Fibroblast of the aortic adventitia (primary cell): ENCODE results near the gene FRMD4A. TPM values are rescaled to one million over a fixed set of nuclear protein-coding genes. Genes with fewer than 3 reads are reported as not detected.
A peak's percentile ranks its signal among the peaks of the same experiment; 100 is the strongest.

Experiments used
- DNase-seq: peaks from one replicate; pipeline ENCODE4 v3.0.0-alpha.2; 2010; ENCODE audit warnings: low read depth
- H3K4me3 ChIP-seq: 2 replicates; pipeline ENCODE4 v1.5.1; 2011; ENCODE audit warnings: low read depth, mild to moderate bottlenecking, control low read depth, low read length, moderate library complexity
- total RNA-seq: library from RNA; depleted of rRNA; stranded (reverse); fragments of >200 nt; gene quantifications from 2 replicates; pipeline ENCODE4 v1.2.3, GENCODE V29; 2012; ENCODE audit warnings: low replicate concordance
- TF ChIP-seq, protein P1 (sequence below): IDR thresholded peaks from 2 replicates; pipeline ENCODE4 v1.5.1; 2011; ENCODE audit warnings: mild to moderate bottlenecking, low read length, control low read depth, inconsistent platforms; ENCODE audit not compliant: insufficient read depth

FRMD4A gene
- total RNA-seq, 1 donor: 42.4 TPM

GRCh38 chr10:13728898-13729535, 601.7 kb downstream of the FRMD4A start:
- no peak overlapping the region for H3K4me3 ChIP-seq
- no peak for DNase-seq
- TF ChIP-seq, protein P1, sequence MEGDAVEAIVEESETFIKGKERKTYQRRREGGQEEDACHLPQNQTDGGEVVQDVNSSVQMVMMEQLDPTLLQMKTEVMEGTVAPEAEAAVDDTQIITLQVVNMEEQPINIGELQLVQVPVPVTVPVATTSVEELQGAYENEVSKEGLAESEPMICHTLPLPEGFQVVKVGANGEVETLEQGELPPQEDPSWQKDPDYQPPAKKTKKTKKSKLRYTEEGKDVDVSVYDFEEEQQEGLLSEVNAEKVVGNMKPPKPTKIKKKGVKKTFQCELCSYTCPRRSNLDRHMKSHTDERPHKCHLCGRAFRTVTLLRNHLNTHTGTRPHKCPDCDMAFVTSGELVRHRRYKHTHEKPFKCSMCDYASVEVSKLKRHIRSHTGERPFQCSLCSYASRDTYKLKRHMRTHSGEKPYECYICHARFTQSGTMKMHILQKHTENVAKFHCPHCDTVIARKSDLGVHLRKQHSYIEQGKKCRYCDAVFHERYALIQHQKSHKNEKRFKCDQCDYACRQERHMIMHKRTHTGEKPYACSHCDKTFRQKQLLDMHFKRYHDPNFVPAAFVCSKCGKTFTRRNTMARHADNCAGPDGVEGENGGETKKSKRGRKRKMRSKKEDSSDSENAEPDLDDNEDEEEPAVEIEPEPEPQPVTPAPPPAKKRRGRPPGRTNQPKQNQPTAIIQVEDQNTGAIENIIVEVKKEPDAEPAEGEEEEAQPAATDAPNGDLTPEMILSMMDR: no peak

DNA sequence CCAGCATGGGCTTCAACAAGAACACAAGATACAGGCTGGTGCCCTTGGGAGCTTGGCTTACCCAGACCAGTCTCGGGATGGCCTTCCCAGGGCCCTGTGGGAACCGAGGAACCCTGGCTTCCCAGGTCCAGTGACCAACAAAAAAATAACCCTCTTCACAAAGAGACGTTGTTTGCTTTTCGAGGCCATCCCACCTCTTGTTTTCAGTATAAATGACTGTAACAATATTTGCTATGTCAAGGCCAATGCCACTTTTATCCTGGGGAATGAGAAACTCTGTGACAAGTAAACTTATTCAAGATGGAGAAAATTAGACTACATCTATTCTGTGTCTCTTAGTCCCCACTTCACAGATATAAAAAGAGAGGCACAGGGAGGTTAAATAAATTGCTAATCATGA, 605.1 kb downstream of the FRMD4A start:
- TF ChIP-seq, protein P1: no peak
- H3K4me3 ChIP-seq: no peak overlapping the region
- no peak for DNase-seq

- peak; percentile 79 for DNase-seq
- TF ChIP-seq, protein P1: no peak
- H3K4me3 ChIP-seq: no peak overlapping the region
Observed at GRCh38 chr10:13724484-13724883, 606.2 kb downstream of the FRMD4A start.

- no peak overlapping the region for H3K4me3 ChIP-seq
- peak; percentile 45 for DNase-seq
- TF ChIP-seq, protein P1: no peak
Observed at GRCh38 chr10:13722747-13723653, 607.7 kb downstream of the FRMD4A start.

DNA sequence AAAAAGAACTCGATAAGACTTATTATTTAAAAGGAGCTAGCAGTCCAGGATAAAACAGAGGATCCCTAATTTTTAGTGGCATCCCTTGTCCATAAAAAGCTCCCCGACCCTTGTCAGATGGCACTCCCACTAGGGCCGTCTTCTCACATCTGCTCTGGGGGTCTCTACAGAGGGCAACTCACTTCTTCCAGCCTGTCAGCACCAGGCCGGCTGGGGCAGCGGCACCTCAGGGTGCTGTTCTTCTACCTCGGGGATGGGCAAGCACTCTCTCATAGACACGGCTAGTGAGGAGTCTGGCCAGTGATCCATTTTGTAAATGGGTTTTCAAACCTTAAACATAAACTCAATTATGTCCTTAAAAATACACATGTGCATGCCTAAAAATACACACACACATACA, 609.2 kb downstream of the FRMD4A start:
- DNase-seq: no peak
- no peak overlapping the region for H3K4me3 ChIP-seq
- TF ChIP-seq, protein P1: no peak

DNA sequence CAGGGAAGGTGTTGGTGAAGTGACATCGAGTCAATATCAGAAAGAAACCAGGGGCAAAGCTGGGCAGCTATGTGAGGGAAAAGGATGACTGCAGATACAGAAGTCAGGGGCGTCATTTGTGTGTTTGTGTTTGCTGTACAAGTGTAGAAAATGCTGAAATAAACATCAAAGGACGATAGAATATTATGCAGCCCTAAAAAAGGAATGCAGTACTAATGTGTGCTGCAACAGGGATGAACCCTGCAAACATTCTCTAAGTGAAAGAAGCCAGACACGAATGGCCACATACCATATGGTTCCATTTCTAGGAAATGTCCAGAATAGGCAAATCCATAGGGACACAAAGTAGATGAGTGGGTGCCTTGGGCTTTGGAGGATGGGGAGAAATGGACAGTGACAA, 610.0 kb downstream of the FRMD4A start:
- TF ChIP-seq, protein P1: no peak
- DNase-seq: no peak
- no peak overlapping the region for H3K4me3 ChIP-seq
